HEK293 (cell line): ENCODE data around the gene SRD5A3.

ENCODE experiments used
- KLF8 ChIP-seq: fragments of 450-650 bp; formaldehyde crosslinking; IDR thresholded peaks from 2 replicates; pipeline ENCODE4 v1.5.1; 2016; ENCODE audit warnings: missing biosample characterization, missing genetic modification characterization
- OSR2 ChIP-seq: fragments of 450-650 bp; formaldehyde crosslinking; IDR thresholded peaks from 2 replicates; pipeline ENCODE4 v1.5.1; 2016; ENCODE audit warnings: missing biosample characterization, missing genetic modification characterization
- PRDM10 ChIP-seq: fragments of 450-650 bp; formaldehyde crosslinking; IDR thresholded peaks from 2 replicates; pipeline ENCODE4 v1.5.1; 2016; ENCODE audit warnings: missing biosample characterization, missing genetic modification characterization
- WT1 ChIP-seq: fragments of 450-650 bp; formaldehyde crosslinking; IDR thresholded peaks from 2 replicates; pipeline ENCODE4 v1.5.1; 2016; ENCODE audit warnings: missing biosample characterization, missing genetic modification characterization
- ZBTB17 ChIP-seq: fragments of 450-650 bp; formaldehyde crosslinking; IDR thresholded peaks from 2 replicates; pipeline ENCODE4 v1.5.1; 2016; ENCODE audit warnings: missing biosample characterization, missing genetic modification characterization
- ZBTB20 ChIP-seq: fragments of 450-650 bp; formaldehyde crosslinking; IDR thresholded peaks from 2 replicates; pipeline ENCODE4 v1.5.1; 2016; ENCODE audit warnings: missing biosample characterization, missing genetic modification characterization
- ZIC2 ChIP-seq: fragments of 450-650 bp; formaldehyde crosslinking; IDR thresholded peaks from 2 replicates; pipeline ENCODE4 v1.5.1; 2016; ENCODE audit warnings: missing biosample characterization, missing genetic modification characterization
- ZNF121 ChIP-seq: fragments of 450-650 bp; formaldehyde crosslinking; IDR thresholded peaks from 2 replicates; pipeline ENCODE4 v1.5.1; 2016; ENCODE audit warnings: missing biosample characterization, missing genetic modification characterization
- ZNF169 ChIP-seq: fragments of 450-650 bp; formaldehyde crosslinking; IDR thresholded peaks from 2 replicates; pipeline ENCODE4 v1.5.1; 2016; ENCODE audit warnings: missing biosample characterization, missing genetic modification characterization
- ZNF2 ChIP-seq: fragments of 450-650 bp; formaldehyde crosslinking; IDR thresholded peaks from 2 replicates; pipeline ENCODE4 v1.5.1; 2016; ENCODE audit warnings: missing biosample characterization, missing genetic modification characterization
- ZNF280D ChIP-seq: fragments of 450-650 bp; formaldehyde crosslinking; IDR thresholded peaks from 2 replicates; pipeline ENCODE4 v1.5.1; 2016; ENCODE audit warnings: missing biosample characterization, missing genetic modification characterization
- ZNF362 ChIP-seq: fragments of 450-650 bp; formaldehyde crosslinking; IDR thresholded peaks from 2 replicates; pipeline ENCODE4 v1.5.1; 2016; ENCODE audit warnings: missing biosample characterization, missing genetic modification characterization
- ZNF423 ChIP-seq: fragments of 450-650 bp; formaldehyde crosslinking; IDR thresholded peaks from 2 replicates; pipeline ENCODE4 v1.5.1; 2016; ENCODE audit warnings: missing biosample characterization, missing genetic modification characterization
- ZNF473 ChIP-seq: fragments of 450-650 bp; formaldehyde crosslinking; IDR thresholded peaks from 2 replicates; pipeline ENCODE4 v1.5.1; 2017; ENCODE audit warnings: missing biosample characterization, missing genetic modification characterization
- ZNF639 ChIP-seq: fragments of 450-650 bp; formaldehyde crosslinking; IDR thresholded peaks from 2 replicates; pipeline ENCODE4 v1.5.1; 2016; ENCODE audit warnings: missing biosample characterization, missing genetic modification characterization
- ZNF692 ChIP-seq: fragments of 450-650 bp; formaldehyde crosslinking; IDR thresholded peaks from 2 replicates; pipeline ENCODE4 v1.5.1; 2016; ENCODE audit warnings: missing biosample characterization, missing genetic modification characterization
- ZNF843 ChIP-seq: fragments of 450-650 bp; formaldehyde crosslinking; IDR thresholded peaks from 2 replicates; pipeline ENCODE4 v1.5.1; 2016; ENCODE audit warnings: missing biosample characterization, missing genetic modification characterization
- ZSCAN5A ChIP-seq: fragments of 450-650 bp; formaldehyde crosslinking; IDR thresholded peaks from 2 replicates; pipeline ENCODE4 v1.5.1; 2016; ENCODE audit warnings: missing biosample characterization, missing genetic modification characterization
- TF ChIP-seq, protein P1 (sequence below): fragments of 450-650 bp; formaldehyde crosslinking; IDR thresholded peaks from 2 replicates; pipeline ENCODE4 v1.5.1; 2017; ENCODE audit warnings: missing biosample characterization, missing genetic modification characterization
- TF ChIP-seq, protein P2 (sequence below): fragments of 450-650 bp; formaldehyde crosslinking; IDR thresholded peaks from 2 replicates; pipeline ENCODE4 v1.5.1; 2016; ENCODE audit warnings: missing biosample characterization, missing genetic modification characterization

The SRD5A3 gene

GRCh38 chr4:55397520-55398321, 51.7 kb downstream of the SRD5A3 start (continued):
- TF ChIP-seq, protein P1, sequence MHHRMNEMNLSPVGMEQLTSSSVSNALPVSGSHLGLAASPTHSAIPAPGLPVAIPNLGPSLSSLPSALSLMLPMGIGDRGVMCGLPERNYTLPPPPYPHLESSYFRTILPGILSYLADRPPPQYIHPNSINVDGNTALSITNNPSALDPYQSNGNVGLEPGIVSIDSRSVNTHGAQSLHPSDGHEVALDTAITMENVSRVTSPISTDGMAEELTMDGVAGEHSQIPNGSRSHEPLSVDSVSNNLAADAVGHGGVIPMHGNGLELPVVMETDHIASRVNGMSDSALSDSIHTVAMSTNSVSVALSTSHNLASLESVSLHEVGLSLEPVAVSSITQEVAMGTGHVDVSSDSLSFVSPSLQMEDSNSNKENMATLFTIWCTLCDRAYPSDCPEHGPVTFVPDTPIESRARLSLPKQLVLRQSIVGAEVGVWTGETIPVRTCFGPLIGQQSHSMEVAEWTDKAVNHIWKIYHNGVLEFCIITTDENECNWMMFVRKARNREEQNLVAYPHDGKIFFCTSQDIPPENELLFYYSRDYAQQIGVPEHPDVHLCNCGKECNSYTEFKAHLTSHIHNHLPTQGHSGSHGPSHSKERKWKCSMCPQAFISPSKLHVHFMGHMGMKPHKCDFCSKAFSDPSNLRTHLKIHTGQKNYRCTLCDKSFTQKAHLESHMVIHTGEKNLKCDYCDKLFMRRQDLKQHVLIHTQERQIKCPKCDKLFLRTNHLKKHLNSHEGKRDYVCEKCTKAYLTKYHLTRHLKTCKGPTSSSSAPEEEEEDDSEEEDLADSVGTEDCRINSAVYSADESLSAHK (tag by site-specific recombination) = no peak
- TF ChIP-seq ZBTB17 = peak; percentile 76
- 0 out of 2 replicates have a peak, but pooled peaks have one; percentile 23 for TF ChIP-seq ZNF362
- TF ChIP-seq PRDM10 = peak; percentile 78
- TF ChIP-seq, protein P2, sequence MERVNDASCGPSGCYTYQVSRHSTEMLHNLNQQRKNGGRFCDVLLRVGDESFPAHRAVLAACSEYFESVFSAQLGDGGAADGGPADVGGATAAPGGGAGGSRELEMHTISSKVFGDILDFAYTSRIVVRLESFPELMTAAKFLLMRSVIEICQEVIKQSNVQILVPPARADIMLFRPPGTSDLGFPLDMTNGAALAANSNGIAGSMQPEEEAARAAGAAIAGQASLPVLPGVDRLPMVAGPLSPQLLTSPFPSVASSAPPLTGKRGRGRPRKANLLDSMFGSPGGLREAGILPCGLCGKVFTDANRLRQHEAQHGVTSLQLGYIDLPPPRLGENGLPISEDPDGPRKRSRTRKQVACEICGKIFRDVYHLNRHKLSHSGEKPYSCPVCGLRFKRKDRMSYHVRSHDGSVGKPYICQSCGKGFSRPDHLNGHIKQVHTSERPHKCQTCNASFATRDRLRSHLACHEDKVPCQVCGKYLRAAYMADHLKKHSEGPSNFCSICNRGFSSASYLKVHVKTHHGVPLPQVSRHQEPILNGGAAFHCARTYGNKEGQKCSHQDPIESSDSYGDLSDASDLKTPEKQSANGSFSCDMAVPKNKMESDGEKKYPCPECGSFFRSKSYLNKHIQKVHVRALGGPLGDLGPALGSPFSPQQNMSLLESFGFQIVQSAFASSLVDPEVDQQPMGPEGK (tag by site-specific recombination) = peak; percentile 41; the same call in 1 of the 2 replicates
- TF ChIP-seq ZNF169 (tag by site-specific recombination) = no peak
- TF ChIP-seq ZNF639 = peak; percentile 53; the same call in 1 of the 2 replicates
- no peak for TF ChIP-seq ZNF423 (tag by site-specific recombination)
- TF ChIP-seq ZNF473 = no peak
- peak; percentile 59; the same call in 1 of the 2 replicates for TF ChIP-seq ZNF280D (tag by site-specific recombination)
- TF ChIP-seq ZNF692 (tag by site-specific recombination) = peak; percentile 57; the same call in 1 of the 2 replicates
- TF ChIP-seq ZSCAN5A (tag by site-specific recombination) = 0 out of 2 replicates have a peak, but pooled peaks have one; percentile 18
- TF ChIP-seq KLF8 (tag by site-specific recombination) = peak; percentile 28; the same call in 1 of the 2 replicates
- TF ChIP-seq ZNF121 = peak; percentile 99
- TF ChIP-seq ZBTB20 (tag by site-specific recombination) = peak; percentile 47; the same call in 1 of the 2 replicates
- TF ChIP-seq ZNF2 (tag by site-specific recombination) = peak; percentile 68; the same call in 1 of the 2 replicates
- TF ChIP-seq OSR2 (tag by site-specific recombination) = peak; percentile 68
- TF ChIP-seq ZNF843 (tag by site-specific recombination) = 0 out of 2 replicates have a peak, but pooled peaks have one; percentile 33
- TF ChIP-seq WT1 (tag by site-specific recombination) = peak; percentile 83
- no peak for TF ChIP-seq ZIC2 (tag by site-specific recombination)
